Neural progenitor cell (in vitro differentiated cells): ENCODE measurements around the gene CLEC18C. TPM values are rescaled to one million over a fixed set of nuclear protein-coding genes. Genes with fewer than 3 reads are reported as not detected.

Source experiments
- DNase-seq: peaks from one replicate; pipeline ENCODE4 v3.0.0-alpha.2; 2016; ENCODE audit warnings: low spot score
- H2AFZ ChIP-seq: fragments of 200-600 bp; sonication (generic); replicated peaks from 2 replicates; pipeline ENCODE4 v1.6.1; 2016; ENCODE audit warnings: antibody characterized with exemption
- H3F3A ChIP-seq: fragments of 200-600 bp; sonication (generic); 2 replicates; pipeline ENCODE4 v1.6.1; 2016; ENCODE audit warnings: antibody characterized with exemption, low read depth
- H3K27ac ChIP-seq: fragments of 200-600 bp; sonication (generic); 2 replicates; pipeline ENCODE4 v1.5.1; 2016; ENCODE audit warnings: mild to moderate bottlenecking
- H3K27me3 ChIP-seq: fragments of 200-600 bp; sonication (generic); 2 replicates; pipeline ENCODE4 v1.6.1; 2016; ENCODE audit warnings: mild to moderate bottlenecking, moderate library complexity
- H3K36me3 ChIP-seq: fragments of 200-600 bp; sonication (generic); 2 replicates; pipeline ENCODE4 v1.5.1; 2016
- H3K4me1 ChIP-seq: fragments of 200-600 bp; sonication (generic); 2 replicates; pipeline ENCODE4 v1.6.1; 2016; ENCODE audit warnings: mixed run types
- H3K4me2 ChIP-seq: fragments of 200-600 bp; sonication (generic); 2 replicates; pipeline ENCODE4 v1.6.1; 2016
- H3K4me3 ChIP-seq: fragments of 200-600 bp; sonication (generic); 2 replicates; pipeline ENCODE4 v1.5.1; 2016
- H3K79me2 ChIP-seq: fragments of 200-600 bp; sonication (generic); 2 replicates; pipeline ENCODE4 v1.6.1; 2016; ENCODE audit warnings: low read depth
- H3K9ac ChIP-seq: fragments of 200-600 bp; sonication (generic); 2 replicates; pipeline ENCODE4 v1.6.1; 2016
- H3K9me3 ChIP-seq: fragments of 200-600 bp; sonication (generic); 2 replicates; pipeline ENCODE4 v1.5.1; 2016; ENCODE audit warnings: low read depth
- H4K20me1 ChIP-seq: fragments of 200-600 bp; sonication (generic); 2 replicates; pipeline ENCODE4 v1.6.1; 2016; ENCODE audit warnings: low read depth
- H3K27ac Mint-ChIP-seq: 3 replicates; pipeline ENCODE4 v1.8.0; 2021; ENCODE audit warnings: mixed read lengths
- H3K27me3 Mint-ChIP-seq: 2 replicates; pipeline ENCODE4 v1.8.0; 2022; ENCODE audit warnings: low read depth, mild to moderate bottlenecking, inconsistent platforms, moderate library complexity, mixed read lengths; ENCODE audit not compliant: insufficient read depth
- H3K36me3 Mint-ChIP-seq: 3 replicates; pipeline ENCODE4 v1.8.0; 2021; ENCODE audit warnings: mixed read lengths
- H3K4me1 Mint-ChIP-seq: 3 replicates; pipeline ENCODE4 v1.8.0; 2021; ENCODE audit warnings: mixed read lengths
- H3K4me3 Mint-ChIP-seq: 3 replicates; pipeline ENCODE4 v1.8.0; 2021; ENCODE audit warnings: mild to moderate bottlenecking, moderate library complexity, mixed read lengths
- H3K9me3 Mint-ChIP-seq: 3 replicates; pipeline ENCODE4 v1.8.0; 2020; ENCODE audit warnings: mixed read lengths
- CTCF ChIP-seq: fragments of 200-600 bp; sonication (generic); IDR thresholded peaks from 2 replicates; pipeline ENCODE4 v1.5.1; 2017; ENCODE audit warnings: antibody characterized with exemption, mild to moderate bottlenecking
- EZH2 ChIP-seq: fragments of 200-600 bp; sonication (generic); IDR thresholded peaks from 2 replicates; pipeline ENCODE4 v1.6.1; 2017; ENCODE audit warnings: antibody characterized with exemption, mild to moderate bottlenecking, moderate library complexity
- EZH2phosphoT487 ChIP-seq: fragments of 200-600 bp; sonication (generic); IDR thresholded peaks from 2 replicates; pipeline ENCODE4 v1.6.1; 2017; ENCODE audit warnings: antibody characterized with exemption
- total RNA-seq: library from RNA; depleted of rRNA; stranded (reverse); fragments of >200 nt; gene quantifications from 2 replicates; pipeline ENCODE4 v1.2.3, GENCODE V29; 2015; ENCODE audit warnings: low replicate concordance

Gene CLEC18C
- total RNA-seq, 1 donor from 2014 or later, result 0.51 TPM

- Histone ChIP-seq H3F3A (no peaks in the 10 kb centered on the region), H2AFZ (no peak overlapping the region), H4K20me1 (peaks cover 9% of the 10 kb centered on the region), H3K4me2 (no peak overlapping the region), H3K9ac (no peak overlapping the region), H3K27ac (no peak overlapping the region), H3K9me3 (no peaks in the 10 kb centered on the region), H3K4me1 (no peaks in the 10 kb centered on the region), H3K36me3 (no peaks in the 10 kb centered on the region), H3K79me2 (no peaks in the 10 kb centered on the region), H3K4me3 (no peak overlapping the region), H3K27me3 (no peaks in the 10 kb centered on the region)
- Mint-ChIP-seq H3K36me3 (peaks cover 32% of the 10 kb centered on the region), H3K27me3 (no peaks in the 10 kb centered on the region), H3K4me1 (no peaks in the 10 kb centered on the region), H3K4me3 (no peak overlapping the region), H3K9me3 (no peaks in the 10 kb centered on the region), H3K27ac (no peak overlapping the region)
- TF ChIP-seq EZH2phosphoT487 (no peak), EZH2 (no peak), CTCF (no peak)
- no peak for DNase-seq
Observed at GRCh38 chr16:70156207-70156978, 17.2 kb upstream of the CLEC18C start.

- no peak for DNase-seq
- Mint-ChIP-seq H3K27ac (no peak overlapping the region), H3K4me3 (no peak overlapping the region), H3K27me3 (no peaks in the 10 kb centered on the region), H3K36me3 (peaks cover 30% of the 10 kb centered on the region), H3K9me3 (no peaks in the 10 kb centered on the region), H3K4me1 (no peaks in the 10 kb centered on the region)
- peaks cover 9% of the 10 kb centered on the region for H4K20me1 ChIP-seq
- no peak overlapping the region for H3K27ac ChIP-seq
- no peaks in the 10 kb centered on the region for H3K9me3 ChIP-seq
- no peak overlapping the region for H3K4me3 ChIP-seq
- no peak overlapping the region for H2AFZ ChIP-seq
- no peaks in the 10 kb centered on the region for H3K4me1 ChIP-seq
- H3K79me2 ChIP-seq, result no peaks in the 10 kb centered on the region
- H3F3A ChIP-seq, result no peaks in the 10 kb centered on the region
- no peak overlapping the region for H3K4me2 ChIP-seq
- no peak for TF ChIP-seq EZH2
- no peak for TF ChIP-seq EZH2phosphoT487
- TF ChIP-seq CTCF, result no peak
- no peak overlapping the region for H3K9ac ChIP-seq
- no peaks in the 10 kb centered on the region for H3K36me3 ChIP-seq
- H3K27me3 ChIP-seq, result no peaks in the 10 kb centered on the region
Observed at GRCh38 chr16:70157105-70157476, 16.5 kb upstream of the CLEC18C start.

GRCh38 chr16:70157477-70158260 is 15.9 kb upstream of the CLEC18C start:
- H3K27me3 ChIP-seq, result no peaks in the 10 kb centered on the region
- H3K27ac ChIP-seq, result no peak overlapping the region
- no peak overlapping the region for H3K9ac ChIP-seq
- no peak overlapping the region for H3K4me2 ChIP-seq
- H3K9me3 Mint-ChIP-seq, result no peaks in the 10 kb centered on the region
- H2AFZ ChIP-seq, result no peak overlapping the region
- H3K36me3 Mint-ChIP-seq, result peaks cover 27% of the 10 kb centered on the region
- H3K27ac Mint-ChIP-seq, result no peak overlapping the region
- TF ChIP-seq CTCF (no peak), EZH2phosphoT487 (no peak), EZH2 (no peak)
- no peaks in the 10 kb centered on the region for H3K79me2 ChIP-seq
- H3K4me1 Mint-ChIP-seq, result no peaks in the 10 kb centered on the region
- peaks cover 9% of the 10 kb centered on the region for H4K20me1 ChIP-seq
- H3K4me1 ChIP-seq, result no peaks in the 10 kb centered on the region
- DNase-seq, result no peak
- H3K27me3 Mint-ChIP-seq, result peaks cover 1% of the 10 kb centered on the region
- H3K4me3 Mint-ChIP-seq, result no peak overlapping the region
- H3K4me3 ChIP-seq, result no peak overlapping the region
- no peaks in the 10 kb centered on the region for H3K9me3 ChIP-seq
- H3F3A ChIP-seq, result no peaks in the 10 kb centered on the region
- no peaks in the 10 kb centered on the region for H3K36me3 ChIP-seq
